Hematopoietic multipotent progenitor cell (in vitro differentiated cells): ENCODE results near the gene HEG1. TPM values are rescaled to one million over a fixed set of nuclear protein-coding genes. Genes with fewer than 3 reads are reported as not detected.

Experiments
- DNase-seq, 3 donors: peaks; one replicate each; pipeline ENCODE4 v3.0.0-alpha.2; 2011 to 2015; ENCODE audit warnings: low read depth in 2 of 3, low spot score in 2 of 3
- total RNA-seq: library from RNA; depleted of rRNA; stranded (reverse); fragments of >200 nt; gene quantifications from one replicate; pipeline ENCODE4 v1.2.3, GENCODE V29; 2012

HEG1 gene
- total RNA-seq, 1 donor: 3.0 TPM

DNA sequence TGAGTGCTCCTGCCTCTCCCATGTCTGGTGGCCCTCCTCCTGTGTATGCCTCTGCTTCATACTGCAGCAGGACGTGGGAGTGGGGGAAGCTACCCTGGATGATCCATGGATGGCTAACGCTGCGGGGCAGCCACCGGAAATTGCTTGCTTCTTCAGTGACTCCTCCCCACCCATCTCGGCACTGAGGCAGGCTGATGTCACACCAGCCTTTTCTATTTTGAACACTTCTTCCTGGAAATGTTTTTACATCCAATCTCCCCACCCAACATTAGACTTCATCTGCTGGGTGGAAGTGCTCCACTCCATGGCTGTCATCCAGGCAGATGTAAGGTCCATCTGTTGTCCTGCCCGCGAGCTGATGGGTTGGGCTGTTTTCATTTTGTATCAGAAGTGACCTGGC lies 62.3 kb downstream of the HEG1 start:
- DNase-seq: no peak

DNA sequence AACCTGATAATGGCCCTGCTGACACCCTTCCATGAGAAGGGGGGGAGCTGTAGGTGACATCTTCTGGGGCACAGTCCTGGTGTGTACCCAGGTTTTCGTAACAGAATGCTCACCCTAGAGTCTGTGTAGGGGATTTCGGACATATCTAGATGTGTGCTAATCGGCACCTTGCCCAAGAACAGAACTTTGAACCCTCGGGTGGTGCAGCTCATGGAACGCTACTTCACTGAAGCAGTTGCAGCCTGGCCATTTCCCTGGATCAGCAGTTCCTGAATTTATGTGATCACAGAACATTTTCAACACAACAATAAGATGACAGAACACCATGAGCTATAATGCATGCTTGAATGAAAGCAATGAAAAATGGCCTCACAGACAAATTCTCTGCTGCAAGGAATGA lies 63.8 kb downstream of the HEG1 start:
- no peak for DNase-seq

- no peak for DNase-seq
Measured at GRCh38 chr3:124986192-124987143, 69.3 kb downstream of the HEG1 start.

DNA sequence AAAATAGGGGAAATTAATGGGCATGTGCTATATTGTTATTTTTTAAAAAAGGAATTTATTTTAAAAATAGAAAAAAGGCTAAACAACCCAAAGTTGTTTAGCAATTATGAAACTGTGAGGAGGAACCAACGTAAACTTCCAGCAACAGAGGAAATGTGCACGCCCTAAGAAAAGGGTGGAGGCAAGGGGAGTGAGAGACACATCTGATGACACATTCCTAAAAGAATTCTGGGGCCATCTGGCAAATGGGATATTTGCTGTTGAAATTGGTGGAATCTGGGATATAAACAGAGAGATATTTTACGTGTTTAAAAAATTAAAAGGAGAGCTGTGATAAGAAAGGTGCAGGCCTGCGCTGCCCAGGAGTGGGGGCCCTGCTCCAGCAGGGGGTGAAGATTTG lies 70.4 kb downstream of the HEG1 start:
- no peak for DNase-seq

DNA sequence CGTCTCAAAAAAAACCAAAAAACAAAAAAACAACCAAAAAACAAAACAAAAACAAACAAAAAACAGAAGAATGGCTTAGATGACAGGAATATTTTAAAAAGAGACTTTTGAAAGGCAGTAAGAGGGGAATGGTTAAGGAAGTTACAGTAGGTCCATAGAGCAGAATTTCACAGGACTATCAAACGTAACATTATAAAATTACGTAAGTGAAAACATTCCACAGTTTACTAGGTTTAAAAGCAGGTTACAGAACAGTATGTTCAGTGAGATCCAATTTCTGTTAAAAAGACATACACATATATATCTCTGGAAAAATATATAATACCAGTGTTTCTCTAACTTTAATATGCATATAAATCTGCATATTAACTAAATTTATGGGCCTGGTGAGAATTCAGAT lies 71.0 kb downstream of the HEG1 start:
- DNase-seq: no peak

DNA sequence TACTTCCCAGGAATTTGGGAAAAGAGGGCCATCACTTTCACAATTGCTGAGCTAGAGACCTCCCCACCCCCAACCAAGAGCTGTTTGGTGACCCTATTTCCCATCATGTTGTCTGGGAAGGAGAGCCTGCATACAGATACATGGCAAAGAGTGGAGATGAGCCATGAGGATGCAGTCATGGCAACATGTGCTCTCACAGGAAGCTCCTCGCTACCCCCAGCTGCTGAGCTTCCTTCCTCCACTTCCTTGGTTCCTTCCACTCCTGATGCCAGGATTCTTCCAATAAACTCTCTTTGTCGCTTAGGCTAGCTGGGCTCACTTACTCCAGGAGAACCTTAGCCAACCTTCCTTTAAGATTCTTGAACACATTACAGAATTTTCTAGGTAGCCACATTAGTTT lies 72.9 kb downstream of the HEG1 start:
- DNase-seq: no peak

DNA sequence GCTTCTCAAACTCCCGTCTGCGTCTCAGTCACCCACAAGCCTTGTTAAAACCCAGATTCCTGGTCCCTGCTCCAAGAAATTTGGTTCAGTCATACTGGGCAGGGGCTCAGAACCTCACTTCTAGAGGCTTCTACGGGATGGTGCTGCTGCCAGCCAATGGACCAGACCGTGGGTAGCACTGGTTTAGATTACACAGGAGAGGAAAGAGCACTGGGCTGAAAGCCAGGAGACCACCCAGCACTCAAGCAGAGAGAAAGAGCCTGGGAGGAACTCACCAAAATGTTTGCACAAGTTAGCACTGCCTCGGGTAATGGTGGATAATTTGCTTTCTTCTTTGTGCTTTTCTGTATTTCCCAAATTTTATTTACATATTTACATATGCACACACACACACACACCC lies 74.3 kb downstream of the HEG1 start:
- no peak for DNase-seq

- no peak for DNase-seq
Measured at GRCh38 chr3:124978627-124979026, 77.2 kb downstream of the HEG1 start.

DNA sequence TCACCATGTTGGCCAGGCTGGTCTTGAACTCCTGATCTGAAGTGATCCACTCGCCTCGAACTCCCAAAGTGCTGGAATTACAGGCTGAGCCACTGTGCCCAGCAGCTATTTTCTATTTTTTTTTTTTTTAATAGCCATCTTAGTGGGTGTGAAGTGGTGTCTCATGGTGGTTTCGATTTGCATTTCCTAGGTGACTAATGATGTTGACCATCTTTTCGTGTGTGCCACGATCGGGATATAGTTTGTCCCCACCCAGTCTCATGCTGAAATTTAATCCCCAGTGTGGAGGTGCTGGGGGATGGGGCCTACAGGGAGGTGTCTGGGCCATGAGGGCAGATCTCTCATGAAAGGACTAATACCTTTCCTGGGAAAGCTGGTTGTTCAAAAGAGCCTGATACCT lies 79.4 kb downstream of the HEG1 start:
- DNase-seq: no peak

DNA sequence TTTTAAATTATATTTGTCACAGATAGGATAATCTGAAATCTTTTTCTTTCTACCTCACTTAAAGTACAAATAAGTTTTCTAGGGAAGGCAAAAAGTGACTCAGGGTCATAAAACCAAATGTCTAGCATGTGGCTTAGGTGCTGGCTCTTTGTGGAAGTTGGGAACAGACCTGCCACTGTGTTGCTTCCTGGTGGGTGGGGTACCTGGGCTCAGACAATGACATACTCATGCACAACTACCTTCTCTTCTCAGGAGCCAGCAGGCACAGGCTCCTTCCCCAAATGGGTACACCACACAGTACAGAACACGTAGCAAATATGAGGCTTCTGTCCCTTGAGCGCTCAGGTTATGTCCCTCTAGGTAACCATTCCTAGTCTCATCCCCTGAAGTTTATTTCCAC lies 81.1 kb downstream of the HEG1 start:
- no peak for DNase-seq

DNA sequence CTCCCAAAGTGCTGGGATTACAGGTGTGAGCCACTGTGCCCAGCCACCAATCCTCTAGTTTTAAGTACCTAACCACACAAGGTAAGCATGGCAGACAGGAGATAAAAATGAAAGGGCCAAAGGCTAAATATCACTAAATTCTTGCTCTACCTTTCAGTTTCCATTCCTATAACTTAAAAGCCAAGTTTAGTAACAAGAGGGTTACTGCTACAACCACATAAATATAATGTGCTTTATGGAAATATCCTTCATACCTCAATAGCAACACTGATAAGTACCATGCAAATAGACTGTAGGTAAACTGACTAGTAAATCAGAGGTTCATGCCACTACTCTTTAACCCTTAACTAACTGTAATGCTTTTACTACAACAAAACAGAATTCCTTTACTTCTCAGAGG lies 82.5 kb downstream of the HEG1 start:
- no peak for DNase-seq

DNA sequence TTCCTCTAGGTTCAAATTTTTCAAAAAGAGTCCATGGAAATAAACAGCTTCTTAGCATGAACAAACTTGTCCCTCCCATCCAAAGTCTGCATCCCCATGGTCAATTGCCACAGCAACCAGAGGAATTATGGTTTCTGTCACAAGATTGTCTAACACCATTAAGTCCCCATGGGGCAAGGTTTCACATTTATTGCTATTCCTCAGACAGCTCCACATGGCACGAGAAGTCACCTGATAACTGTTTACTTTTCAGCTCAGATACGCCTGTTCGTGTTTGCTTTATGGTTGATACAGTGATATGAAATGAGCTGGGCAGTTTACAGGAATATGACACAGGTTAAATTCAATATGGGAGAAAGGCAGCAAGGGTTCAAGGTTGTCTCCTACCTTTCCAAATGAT lies 83.3 kb downstream of the HEG1 start:
- no peak for DNase-seq

GRCh38 chr3:124969963-124970722 lies 85.7 kb downstream of the HEG1 start:
- no peak for DNase-seq

DNA sequence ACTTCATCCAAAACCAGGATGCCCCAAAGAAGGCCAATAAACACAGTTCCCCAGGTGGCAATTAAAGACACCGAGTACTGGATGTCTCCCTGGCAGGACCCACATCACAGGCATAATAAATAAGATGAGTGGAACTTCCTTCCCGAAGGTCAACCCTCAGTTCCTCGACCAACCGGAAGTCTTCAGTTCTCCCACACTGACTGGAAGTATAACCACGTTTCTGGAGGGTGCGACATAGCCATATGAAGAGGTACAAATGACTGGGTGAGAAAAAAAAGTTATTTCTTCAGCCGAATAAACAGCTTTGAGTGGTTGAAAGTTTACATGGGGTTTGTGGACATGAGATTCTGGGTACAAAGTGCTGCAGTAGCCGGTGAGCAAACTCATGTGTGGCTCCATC lies 86.6 kb downstream of the HEG1 start:
- DNase-seq: no peak

DNA sequence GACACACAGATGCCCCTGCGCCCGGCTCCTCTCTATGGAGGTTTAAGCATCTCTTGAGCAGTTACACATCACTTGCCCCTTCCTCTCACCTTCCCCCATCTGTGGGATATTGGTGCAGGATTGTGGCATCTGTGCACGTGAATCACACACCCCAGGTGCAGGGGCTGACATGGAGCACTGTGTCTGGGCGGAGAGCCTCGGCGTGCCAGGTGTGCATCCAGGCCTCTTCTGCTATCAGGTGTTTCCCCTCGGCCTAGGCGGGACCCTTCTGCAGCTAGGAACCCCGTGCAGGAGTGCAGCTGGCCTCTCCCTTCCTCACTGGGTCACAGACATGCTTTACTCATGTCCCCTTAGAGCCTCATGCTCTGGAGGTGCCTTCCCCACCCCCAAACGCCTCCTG lies 87.8 kb downstream of the HEG1 start:
- no peak for DNase-seq

DNA sequence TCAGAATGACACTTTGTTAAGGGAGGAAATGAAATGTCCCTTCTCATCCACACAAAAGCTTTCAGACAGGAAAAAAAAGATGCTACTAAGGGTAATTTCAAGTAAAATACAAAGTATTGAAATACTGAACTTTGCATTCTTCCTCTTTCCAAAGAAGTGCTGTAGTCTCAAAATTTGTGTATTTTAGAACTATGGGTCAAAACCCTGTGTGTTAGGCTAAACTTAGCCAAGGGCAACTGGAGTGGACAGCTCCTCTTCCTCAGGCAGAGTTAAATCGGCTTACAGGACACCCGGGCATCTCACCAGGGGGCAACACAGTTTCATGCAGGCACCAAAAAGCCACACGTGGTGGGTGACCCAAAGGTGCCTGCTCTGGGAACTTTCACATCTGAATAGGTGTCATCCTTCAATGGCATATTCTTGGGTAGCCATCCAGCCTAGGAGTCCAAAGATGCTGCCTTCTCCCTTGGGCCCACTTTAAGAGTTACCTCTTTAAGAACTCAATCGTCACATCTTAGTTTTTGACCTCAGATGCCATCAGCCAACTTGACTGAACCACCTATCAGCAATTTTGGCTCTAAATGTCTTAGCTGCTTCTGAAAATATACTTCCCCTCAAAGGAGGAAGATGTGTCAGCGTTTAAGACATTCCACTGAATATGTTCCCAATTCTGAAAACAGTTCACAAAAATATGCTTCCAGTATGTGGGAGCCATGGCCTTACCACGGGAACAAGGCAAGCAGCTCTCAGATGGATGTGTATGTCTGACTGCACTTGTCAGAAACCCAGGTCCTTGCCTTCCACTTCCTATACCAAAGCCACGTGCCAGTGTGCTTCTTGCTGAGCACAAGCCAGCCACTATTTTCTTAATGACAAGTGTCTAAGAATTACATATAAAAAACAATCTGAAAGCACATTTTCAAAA lies 89.0 kb downstream of the HEG1 start:
- peak in 1 of 3 donors; percentile 10 for DNase-seq

DNA sequence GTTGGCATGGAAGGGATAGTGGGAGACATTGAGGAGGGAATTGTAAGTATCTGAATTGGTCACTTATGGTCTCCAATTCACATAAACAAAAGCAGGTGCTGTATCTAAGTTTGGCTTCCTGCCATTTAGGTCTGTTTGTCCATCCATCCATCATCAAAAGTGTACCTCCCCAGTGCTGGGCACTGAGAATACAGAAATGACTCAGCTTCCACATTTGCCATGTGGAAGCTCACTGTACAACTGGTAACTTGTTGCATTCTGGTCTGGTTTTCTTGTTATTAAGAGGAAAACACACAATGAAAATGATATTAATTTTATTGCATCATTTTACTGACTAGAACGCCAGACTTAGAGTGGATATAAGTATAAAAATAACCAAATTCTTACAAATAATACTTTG lies 90.4 kb downstream of the HEG1 start:
- no peak for DNase-seq

- no peak for DNase-seq
Measured at GRCh38 chr3:124964387-124964786, 91.4 kb downstream of the HEG1 start.

- DNase-seq: no peak
Measured at GRCh38 chr3:124963755-124964154, 92.0 kb downstream of the HEG1 start.

DNA sequence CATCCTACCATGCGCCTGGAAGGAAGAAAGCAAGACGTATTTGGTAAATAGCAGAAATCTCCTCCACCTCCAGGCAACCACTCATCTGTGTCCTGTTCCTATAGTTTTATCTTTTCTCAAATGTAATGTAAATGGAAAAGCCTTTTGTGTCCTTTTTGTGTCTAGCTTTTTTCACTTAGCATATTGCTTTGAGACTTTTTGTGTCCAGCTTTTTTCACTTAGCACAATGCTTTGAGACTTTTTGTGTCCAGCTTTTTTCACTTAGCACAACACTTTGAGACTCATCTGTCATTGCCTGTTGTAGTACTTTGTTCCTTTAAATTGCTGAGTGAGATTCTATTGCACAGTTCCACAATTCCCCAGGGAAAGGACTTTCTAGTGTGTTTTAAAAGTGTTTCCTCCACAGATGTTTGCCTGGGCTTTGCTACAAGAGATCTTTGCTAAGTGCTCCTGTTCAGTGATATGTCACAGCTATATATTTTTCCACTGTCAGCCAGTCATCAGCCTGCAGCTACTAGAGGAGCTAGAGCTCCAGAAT lies 93.3 kb downstream of the HEG1 start:
- DNase-seq: no peak

- DNase-seq: no peak
Measured at GRCh38 chr3:124960698-124961097, 95.1 kb downstream of the HEG1 start.
